Neural cell (in vitro differentiated cells): ENCODE data around the gene PRAC1. TPM values are rescaled to one million over a fixed set of nuclear protein-coding genes. Genes with fewer than 3 reads are reported as not detected.

Experiments
- H2AFZ ChIP-seq: fragments of 200-600, 300-800 bp; sonication (generic), shearing (Covaris generic); 2 replicates; pipeline ENCODE4 v1.6.0; 2014; ENCODE audit warnings: low read depth, mild to moderate bottlenecking, antibody characterized with exemption, low read length, moderate library complexity
- H3F3A ChIP-seq: fragments of 200-600 bp; shearing (Covaris generic); 2 replicates; pipeline ENCODE4 v1.6.1; 2016; ENCODE audit warnings: mild to moderate bottlenecking, moderate library complexity, mixed read lengths, antibody characterized with exemption, low read length; ENCODE audit not compliant: insufficient read depth, poor library complexity, severe bottlenecking
- H3K27ac ChIP-seq: fragments of 200-600, 300-800 bp; sonication (generic), shearing (Covaris generic); 2 replicates; pipeline ENCODE4 v1.5.1; 2014; ENCODE audit warnings: mild to moderate bottlenecking, low read length, moderate library complexity
- H3K27me3 ChIP-seq: fragments of 300-800, 200-600 bp; sonication (generic), shearing (Covaris generic); 2 replicates; pipeline ENCODE4 v1.6.0; 2014; ENCODE audit warnings: mild to moderate bottlenecking, low read depth, low read length, moderate library complexity; ENCODE audit not compliant: insufficient read depth
- H3K36me3 ChIP-seq: fragments of 300-800, 200-600 bp; sonication (generic), shearing (Covaris generic); 2 replicates; pipeline ENCODE4 v1.5.1; 2014; ENCODE audit warnings: mild to moderate bottlenecking, antibody characterized with exemption, low read length, moderate library complexity; ENCODE audit not compliant: insufficient read depth
- H3K4me2 ChIP-seq: fragments of 300-800, 200-600 bp; sonication (generic), shearing (Covaris generic); 2 replicates; pipeline ENCODE4 v1.6.0; 2014; ENCODE audit warnings: mild to moderate bottlenecking, low read length
- H3K4me3 ChIP-seq: fragments of 300-800, 200-600 bp; sonication (generic), shearing (Covaris generic); 2 replicates; pipeline ENCODE4 v1.5.1; 2014; ENCODE audit warnings: mild to moderate bottlenecking, low read length, moderate library complexity
- H3K79me2 ChIP-seq: fragments of 200-600 bp; shearing (Covaris generic); replicated peaks from 2 replicates; pipeline ENCODE4 v1.6.0; 2014; ENCODE audit warnings: mild to moderate bottlenecking, low read length, moderate library complexity; ENCODE audit not compliant: insufficient read depth
- H3K9ac ChIP-seq: fragments of 300-800, 200-600 bp; sonication (generic), shearing (Covaris generic); 2 replicates; pipeline ENCODE4 v1.6.1; 2016; ENCODE audit warnings: mild to moderate bottlenecking, low read length, mixed read lengths
- H3K9me2 ChIP-seq: fragments of 200-600 bp; shearing (Covaris generic); 2 replicates; pipeline ENCODE4 v1.6.1; 2016; ENCODE audit warnings: mild to moderate bottlenecking, low read length, mixed read lengths; ENCODE audit not compliant: insufficient read depth
- H3K9me3 ChIP-seq: fragments of 200-600, 300-800 bp; sonication (generic), shearing (Covaris generic); 2 replicates; pipeline ENCODE4 v1.6.1; 2016; ENCODE audit warnings: mild to moderate bottlenecking, mixed run types, low read length, moderate library complexity, mixed read lengths
- H4K20me1 ChIP-seq: fragments of 200-600 bp; shearing (Covaris generic); 2 replicates; pipeline ENCODE4 v1.6.1; 2016; ENCODE audit warnings: mild to moderate bottlenecking, mixed run types; ENCODE audit not compliant: insufficient read depth
- EP300 ChIP-seq: fragments of 450-650 bp; conservative IDR thresholded peaks from 2 replicates; pipeline ENCODE4 v1.6.1; 2014; ENCODE audit warnings: antibody characterized with exemption, mild to moderate bottlenecking, moderate library complexity; ENCODE audit not compliant: poor library complexity, severe bottlenecking
- EZH2 ChIP-seq: fragments of 200-600, 300-800 bp; shearing (Covaris generic), sonication (generic); IDR thresholded peaks from 2 replicates; pipeline ENCODE4 v1.6.1; 2014; ENCODE audit warnings: antibody characterized with exemption, low read length, borderline replicate concordance, mild to moderate bottlenecking; ENCODE audit not compliant: insufficient read depth, poor library complexity, severe bottlenecking
- MXI1 ChIP-seq: fragments of 450-650 bp; conservative IDR thresholded peaks from 2 replicates; pipeline ENCODE4 v1.6.1; 2014; ENCODE audit warnings: antibody characterized with exemption, mild to moderate bottlenecking; ENCODE audit not compliant: poor library complexity, severe bottlenecking
- REST ChIP-seq: IDR thresholded peaks from 2 replicates; pipeline ENCODE4 v1.6.1; 2012; ENCODE audit warnings: borderline replicate concordance
- TAF1 ChIP-seq: IDR thresholded peaks from 2 replicates; pipeline ENCODE4 v1.6.1; 2012; ENCODE audit warnings: low read depth
- polyA plus RNA-seq: library from polyadenylated mRNA; depleted of rRNA; stranded (reverse); fragments of >200 nt; gene quantifications from 2 replicates; pipeline ENCODE4 v1.2.3, GENCODE V29; 2014

PRAC1 gene
- polyA plus RNA-seq, 1 donor from 2014 or later: not detected

GRCh38 chr17:48734333-48735061 lies 12.2 kb upstream of the PRAC1 start:
- Histone ChIP-seq H3K9me3 (peaks cover 4% of the 10 kb centered on the region), H3K9me2 (no peaks in the 10 kb centered on the region), H3F3A (no peaks in the 10 kb centered on the region), H3K4me2 (no peak overlapping the region), H3K4me3 (no peak overlapping the region), H2AFZ (no peak overlapping the region), H3K36me3 (no peaks in the 10 kb centered on the region), H3K27me3 (peaks cover 100% of the 10 kb centered on the region), H3K79me2 (no peaks in the 10 kb centered on the region), H3K27ac (no peak overlapping the region), H4K20me1 (no peaks in the 10 kb centered on the region), H3K9ac (no peak overlapping the region)
- no peak for TF ChIP-seq REST
- TF ChIP-seq EP300: no peak
- no peak for TF ChIP-seq TAF1
- TF ChIP-seq MXI1: no peak

- Histone ChIP-seq H3F3A (no peaks in the 10 kb centered on the region), H3K9me2 (no peaks in the 10 kb centered on the region), H2AFZ (no peak overlapping the region), H3K79me2 (no peaks in the 10 kb centered on the region), H3K9ac (no peak overlapping the region), H3K27ac (no peak overlapping the region), H3K4me3 (no peak overlapping the region), H3K4me2 (no peak overlapping the region), H3K36me3 (no peaks in the 10 kb centered on the region), H3K27me3 (peaks cover 100% of the 10 kb centered on the region), H4K20me1 (no peaks in the 10 kb centered on the region), H3K9me3 (peaks cover 3% of the 10 kb centered on the region)
- TF ChIP-seq MXI1: no peak
- no peak for TF ChIP-seq EZH2
- no peak for TF ChIP-seq REST
- TF ChIP-seq EP300: no peak
Observed at GRCh38 chr17:48733632-48734328, 11.5 kb upstream of the PRAC1 start.
